ENCODE measurements around the gene DUSP7. TPM values are rescaled to one million over a fixed set of nuclear protein-coding genes. Genes with fewer than 3 reads are reported as not detected.

The DUSP7 gene
- total RNA-seq, 1 experiment from 2014 or later, result 39.9 TPM

DNA sequence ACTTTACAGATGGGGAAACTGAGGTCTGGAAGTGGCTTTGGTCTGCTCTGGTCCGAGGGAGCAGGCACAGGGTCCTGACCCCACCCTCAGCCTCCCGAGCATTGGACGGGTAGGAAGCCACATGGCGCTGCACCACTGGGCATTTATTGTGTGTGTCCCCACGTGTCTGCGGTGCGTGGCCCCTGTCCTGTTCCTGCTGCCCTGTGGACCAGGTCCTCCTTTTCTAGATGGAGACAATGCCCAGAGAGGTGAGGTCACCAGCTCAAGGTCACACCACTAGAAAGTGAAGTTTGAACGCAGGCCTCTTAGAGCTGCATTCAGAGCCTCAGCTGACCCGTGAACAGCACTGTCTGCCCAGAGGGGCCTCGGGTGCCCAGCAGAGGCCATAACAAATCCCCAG is 26.8 kb downstream of the DUSP7 start:
- DNase-seq (ENCODE audit: low read depth), result no peak

DNA sequence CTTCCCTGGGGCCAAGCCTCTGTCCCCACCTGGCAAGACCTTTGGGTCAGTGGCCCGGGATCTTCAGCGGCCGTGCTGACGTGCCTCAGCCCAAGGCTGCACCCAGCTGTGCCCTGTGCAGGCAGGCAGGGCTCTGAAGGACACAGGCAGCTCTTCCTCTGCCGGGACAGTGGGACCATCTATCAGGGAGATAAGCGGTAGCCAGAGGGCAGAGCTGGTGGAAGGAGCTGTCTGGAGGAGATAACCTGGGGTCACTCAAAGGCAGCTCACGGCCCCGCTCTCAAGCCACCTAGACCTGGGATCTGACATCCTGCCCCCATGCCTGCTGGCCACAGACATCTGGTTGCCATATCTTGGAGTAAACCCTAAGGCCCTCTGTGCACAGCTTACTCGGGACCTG is 27.3 kb downstream of the DUSP7 start:
- no peak for DNase-seq (ENCODE audit: low read depth)

DNA sequence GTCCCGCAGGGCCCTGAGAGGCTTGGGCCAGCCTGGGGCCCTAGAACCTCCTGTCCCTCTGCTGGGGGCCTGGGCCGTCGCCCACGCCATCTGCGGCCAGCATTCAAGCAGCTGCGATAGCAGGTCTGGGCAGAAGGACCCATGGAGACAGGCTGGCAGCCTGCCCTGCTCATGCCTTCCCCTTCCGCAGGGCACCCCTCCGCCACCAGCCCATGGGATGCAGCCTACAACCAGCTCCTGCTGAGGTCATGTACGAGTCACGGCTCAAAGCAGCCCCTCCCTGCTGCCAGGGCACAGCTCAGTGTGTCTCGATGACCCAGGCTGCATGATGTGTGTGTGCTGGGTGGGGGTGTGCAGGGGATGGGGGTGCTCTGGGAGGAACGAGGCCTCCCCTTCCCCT is 27.8 kb downstream of the DUSP7 start:
- DNase-seq (ENCODE audit: low read depth), result no peak

DNA sequence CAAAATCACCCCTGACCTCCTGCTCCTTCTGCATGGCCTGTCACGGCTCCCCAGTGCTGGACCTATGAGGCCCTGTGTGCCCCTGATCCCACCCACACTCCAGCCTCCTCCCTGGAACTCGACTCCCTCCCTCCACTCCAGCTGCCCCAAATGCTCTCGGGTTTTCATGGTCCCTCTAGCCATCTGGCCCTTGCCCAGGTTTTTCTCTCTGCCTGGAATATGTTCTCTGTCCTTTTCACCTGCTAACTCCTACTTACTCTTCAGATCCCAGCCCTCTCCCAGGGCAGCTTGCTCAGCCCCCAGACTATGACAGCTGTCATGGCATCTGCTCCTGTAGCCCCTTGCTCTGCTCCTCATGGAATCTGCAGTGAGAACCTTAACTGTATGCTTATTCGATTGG is 30.3 kb downstream of the DUSP7 start:
- DNase-seq (ENCODE audit: low read depth), result no peak

DNA sequence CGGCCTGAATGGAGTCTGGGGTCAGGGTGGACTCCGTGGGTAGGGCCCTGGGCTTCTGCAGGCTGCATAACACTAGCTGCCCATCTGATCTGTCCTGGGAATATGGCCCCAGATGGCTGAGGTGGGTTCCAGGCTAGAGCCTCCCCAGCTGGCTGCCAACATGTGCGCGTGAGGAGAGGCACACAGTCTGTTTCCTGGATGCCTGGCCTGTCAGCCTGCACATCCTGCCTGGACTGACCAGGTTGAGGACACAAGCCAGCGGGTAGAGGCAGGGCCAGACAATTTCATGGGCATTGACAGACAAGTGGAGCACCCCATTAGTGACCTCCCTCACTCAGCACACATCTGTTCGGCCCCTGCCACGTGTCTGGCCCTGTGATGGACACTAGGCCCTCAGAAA is 30.9 kb downstream of the DUSP7 start:
- no peak for DNase-seq (ENCODE audit: low read depth)

DNA sequence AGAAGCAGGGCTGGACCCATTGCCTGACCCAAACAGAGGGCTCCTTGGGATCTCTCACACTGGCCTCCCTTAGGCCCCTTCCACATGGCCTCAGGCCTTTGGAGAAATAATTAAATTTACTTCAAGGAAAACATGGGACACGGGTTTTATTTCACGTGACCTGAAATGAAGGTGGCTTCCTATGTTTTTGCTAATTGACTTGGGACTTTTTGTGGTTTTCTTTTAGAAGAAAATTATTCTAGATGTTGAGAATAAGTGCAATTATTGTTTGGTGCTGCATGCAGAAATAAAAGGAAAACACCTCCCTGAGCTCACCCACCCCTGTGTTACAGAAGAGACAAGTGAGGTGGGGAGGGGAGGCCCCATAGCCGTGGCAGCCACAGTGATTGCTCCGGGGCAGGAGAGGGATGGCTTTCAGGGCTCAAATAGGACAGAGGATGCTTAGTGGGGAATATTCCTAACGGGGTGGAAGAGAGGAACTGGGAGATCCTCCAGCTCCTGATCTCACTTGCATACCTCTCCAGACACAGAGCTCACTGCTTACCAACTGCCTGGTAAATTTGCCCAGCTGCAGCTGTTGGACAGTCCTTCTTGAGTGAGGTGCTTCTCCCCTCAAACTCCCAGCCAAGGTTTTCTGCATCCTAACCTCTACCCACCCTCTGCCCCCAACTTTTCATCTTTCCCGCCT is 31.5 kb downstream of the DUSP7 start:
- DNase-seq (ENCODE audit: low read depth), result no peak

DNA sequence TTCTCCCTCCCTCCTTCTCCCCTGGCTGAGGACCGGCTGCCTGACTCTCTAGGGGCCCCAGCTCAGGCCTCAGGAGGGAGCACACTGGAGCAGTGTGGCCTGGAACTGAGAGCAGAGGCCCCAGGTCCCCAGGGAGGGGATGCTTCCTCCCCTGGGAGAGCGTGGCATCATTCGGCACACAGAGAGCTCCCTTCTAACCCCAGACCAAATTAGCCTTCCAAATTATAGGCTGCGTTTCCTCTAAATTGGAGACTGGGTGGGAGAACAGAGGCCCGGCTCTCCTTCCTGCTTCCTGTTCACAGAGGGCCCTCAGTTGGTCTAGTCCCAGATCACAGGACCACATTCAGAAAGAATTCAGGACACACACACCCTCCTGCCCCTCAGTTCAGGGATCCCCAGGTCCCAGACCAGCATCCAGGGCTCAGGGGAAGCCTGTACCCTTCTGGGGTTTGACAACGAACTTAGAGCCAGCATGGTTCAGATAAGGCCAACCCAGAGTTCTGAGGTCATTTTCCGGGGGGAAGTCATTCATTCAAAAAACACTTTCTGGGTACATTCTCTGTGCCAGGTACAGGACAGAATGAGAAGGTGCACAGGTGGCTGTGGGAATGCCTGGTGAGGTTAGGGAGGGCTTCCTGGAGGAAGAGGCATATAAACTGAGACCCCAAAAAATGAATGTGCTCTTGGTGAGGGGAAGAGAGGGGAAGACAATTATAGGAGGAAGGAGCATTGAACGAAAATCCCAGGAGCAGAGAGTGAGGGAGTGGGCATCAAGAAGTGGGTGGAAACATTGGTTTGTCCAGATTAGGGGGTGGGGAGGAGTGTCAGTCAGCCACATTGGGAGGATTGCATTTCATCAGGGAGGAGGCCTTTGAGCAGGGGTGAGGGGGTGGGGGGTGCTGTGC is 32.3 kb downstream of the DUSP7 start:
- DNase-seq (ENCODE audit: low read depth), result no peak

DNA sequence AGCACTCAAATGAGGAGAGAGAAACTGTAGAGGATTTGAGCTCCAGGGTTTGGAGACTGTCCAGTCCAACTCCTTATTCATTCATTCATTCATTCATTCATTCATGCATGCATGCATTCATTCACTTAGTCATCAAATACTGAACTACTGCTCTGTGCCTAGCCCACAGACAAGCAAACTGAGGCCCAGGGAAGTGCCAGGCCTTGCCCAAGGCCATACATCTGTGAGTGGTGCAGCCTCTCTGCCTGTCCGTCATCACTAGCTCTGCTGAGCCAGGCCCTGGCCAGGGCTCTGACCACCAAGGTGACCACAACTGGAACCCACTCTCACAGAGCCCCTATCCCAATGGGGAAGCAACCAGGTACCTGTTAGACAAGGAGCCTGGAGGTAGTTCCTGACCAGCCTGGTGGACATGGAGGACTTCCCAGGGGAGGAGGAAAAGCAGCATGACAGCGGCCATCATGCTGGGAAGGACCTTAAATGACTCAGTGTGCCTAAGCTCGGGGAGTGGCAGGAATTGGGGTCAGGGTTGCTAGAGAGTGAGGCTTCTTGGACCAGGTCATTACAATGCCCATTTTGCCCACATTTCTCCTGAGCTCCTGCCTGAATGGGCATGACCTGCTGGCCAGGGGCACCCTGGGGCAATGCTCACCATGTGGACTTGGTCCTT is 33.1 kb downstream of the DUSP7 start:
- DNase-seq (ENCODE audit: low read depth), result no peak

DNA sequence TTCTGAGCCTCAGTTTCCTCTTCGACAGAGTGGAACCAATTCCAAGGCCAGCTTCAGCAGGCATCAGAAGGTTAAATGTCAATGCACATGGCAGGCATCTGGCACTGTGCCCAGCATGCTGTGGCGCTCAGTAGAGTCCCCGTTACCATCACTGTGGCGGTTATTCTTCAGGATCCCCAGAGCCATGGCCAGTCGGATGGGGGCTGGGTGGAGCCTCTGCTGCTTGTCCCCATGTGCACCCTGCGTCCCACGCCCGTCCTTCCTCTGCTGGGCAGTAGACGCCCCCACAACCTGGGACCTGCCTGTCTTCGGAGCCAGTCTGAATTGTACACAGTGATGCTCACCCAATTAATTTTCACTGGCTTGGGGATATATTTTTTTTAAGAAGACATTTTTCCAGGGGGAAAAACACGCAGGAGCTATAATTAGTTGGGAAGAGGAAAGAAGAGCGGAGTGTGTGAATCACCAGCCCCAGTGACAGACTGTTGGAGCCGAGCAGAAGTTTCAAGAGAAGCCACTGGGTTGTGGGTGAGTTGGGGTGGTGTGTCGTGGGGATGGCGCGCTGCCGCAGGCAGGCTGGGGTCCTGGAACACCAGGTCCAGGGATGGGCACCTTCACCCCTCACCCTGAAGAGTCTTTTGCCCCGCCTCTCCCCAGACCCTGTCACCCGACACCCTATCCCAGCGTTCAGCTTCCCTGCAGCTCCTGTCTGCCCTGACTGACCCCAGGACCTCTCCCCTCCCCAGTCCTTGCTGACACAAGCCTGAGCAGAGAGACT is 33.9 kb downstream of the DUSP7 start:
- DNase-seq (ENCODE audit: low read depth), result no peak

DNA sequence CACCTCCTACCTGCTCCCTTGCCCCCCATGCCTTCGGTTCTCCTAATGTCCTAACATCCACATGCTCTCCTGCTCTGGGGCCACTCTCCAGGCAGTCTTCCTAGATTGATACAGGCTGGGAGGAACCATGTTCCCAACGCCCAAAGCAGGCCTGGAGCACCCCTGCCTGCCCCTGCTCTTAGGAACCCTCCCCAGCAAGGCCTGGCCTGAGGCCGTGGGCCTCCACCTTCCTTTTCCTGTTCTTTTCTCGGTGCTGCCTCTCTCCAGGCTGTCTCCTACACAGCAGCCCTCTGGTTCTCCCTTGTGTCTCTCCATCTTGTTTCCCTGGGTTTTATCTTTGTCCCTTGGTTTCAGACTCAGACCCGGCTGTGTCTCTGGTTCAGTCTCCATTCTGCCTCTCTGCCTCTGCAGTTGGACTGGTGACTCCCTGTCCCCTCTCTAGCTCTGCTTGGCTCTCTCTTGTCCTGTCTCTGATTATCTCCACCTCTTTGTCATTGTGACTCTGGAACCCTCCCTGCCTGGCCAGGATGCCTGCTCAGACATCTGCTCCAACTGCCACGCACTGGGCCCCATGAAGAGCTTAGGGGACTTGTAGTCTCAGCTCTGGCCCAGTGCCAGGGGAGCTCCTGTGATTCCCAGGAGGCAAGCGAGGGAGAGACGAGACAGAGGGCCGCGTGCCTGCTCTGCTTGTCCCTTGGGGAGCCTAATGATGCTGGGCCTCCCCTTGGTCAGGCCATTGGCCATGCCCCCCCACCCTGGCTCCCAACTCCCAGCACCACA is 34.7 kb downstream of the DUSP7 start:
- DNase-seq (ENCODE audit: low read depth), result no peak

DNA sequence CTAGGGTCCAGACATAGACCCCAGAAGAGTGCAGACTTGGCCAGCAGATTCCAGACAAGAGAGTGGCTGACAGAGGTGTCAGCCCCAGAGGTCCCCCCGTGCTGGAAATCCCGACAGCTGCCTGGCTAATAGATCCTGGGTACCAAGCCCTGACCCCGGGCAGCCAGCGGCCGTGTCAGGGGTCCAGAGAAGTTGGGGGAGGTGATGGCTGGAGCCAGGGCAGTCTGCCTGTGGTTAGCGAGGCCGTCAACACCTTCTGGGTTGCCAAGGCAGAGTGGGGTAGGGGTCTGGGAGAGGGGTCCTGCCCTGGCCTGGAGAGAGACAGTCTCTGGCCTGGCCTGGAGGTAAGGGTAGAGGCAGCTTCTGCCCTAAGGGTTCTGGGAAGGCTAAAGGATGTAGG is 35.6 kb downstream of the DUSP7 start:
- DNase-seq (ENCODE audit: low read depth), result no peak

DNA sequence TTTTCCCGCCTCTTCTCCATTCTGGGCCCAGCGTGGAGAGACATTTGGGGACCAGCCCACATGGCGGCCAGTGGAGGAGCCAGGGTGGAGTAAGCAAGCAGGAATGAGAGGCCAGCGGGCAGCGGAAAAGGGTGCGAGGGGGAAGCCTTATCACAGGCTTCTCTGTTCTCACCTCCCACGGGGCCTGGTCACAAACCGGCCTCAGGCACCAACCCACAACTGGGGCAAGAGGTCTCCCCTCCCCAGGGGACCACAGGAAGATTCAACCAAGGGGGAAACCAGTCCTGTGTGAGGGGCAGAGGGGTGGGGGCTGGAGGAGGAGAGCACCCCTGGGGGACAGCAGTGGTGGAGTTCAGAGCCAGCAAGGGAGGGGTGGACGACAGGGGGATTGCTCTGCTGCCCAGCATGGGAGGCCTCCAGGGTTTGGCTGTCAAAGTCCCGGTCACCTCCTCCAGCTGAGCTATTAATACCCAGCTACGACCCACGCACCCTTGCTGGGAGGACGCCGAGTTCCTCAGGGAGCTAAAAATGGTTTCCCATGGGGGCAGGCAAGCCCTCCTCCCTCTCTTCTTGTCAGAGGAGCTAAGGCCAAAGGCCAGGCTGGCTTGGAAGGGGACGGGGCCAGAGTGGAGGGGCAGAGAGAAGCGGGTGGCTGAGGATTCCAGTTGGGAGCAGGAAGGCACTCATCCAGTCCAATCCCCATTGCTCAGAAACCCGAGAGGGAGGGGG is 36.9 kb downstream of the DUSP7 start:
- DNase-seq (ENCODE audit: low read depth), result no peak

DNA sequence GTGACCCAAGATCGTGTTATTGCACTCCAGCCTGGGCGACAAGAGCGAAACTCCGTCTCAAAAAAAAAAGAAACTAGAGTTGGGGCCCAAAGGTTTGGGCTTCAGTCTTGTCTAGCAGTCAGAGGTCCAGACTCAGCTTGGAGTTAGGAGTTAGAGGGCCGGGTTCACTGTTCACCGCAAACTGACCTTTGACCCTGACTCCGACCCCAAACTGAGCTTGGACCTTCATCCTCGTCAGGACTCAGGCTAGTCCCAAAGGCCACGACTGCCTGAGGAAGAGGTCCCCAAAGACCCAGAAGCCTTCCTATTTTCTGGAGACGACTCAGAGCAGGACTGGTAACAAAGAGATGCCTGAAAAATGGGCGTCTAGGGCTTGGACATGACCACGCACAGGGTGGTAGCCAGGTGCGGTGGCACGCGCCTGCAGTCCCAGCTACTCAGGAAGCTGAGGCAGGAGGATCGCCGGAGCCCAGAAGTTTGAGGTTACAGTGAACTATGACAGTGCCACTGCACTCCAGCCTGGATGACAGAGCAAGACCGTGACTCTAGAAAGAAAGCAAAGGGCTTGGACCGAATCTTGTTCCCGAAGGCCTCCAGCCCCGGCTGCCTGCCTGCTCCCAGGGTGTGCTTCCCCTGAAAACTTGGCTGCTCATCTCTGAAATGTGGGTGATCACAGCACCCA is 37.9 kb downstream of the DUSP7 start:
- no peak for DNase-seq (ENCODE audit: low read depth)

DNA sequence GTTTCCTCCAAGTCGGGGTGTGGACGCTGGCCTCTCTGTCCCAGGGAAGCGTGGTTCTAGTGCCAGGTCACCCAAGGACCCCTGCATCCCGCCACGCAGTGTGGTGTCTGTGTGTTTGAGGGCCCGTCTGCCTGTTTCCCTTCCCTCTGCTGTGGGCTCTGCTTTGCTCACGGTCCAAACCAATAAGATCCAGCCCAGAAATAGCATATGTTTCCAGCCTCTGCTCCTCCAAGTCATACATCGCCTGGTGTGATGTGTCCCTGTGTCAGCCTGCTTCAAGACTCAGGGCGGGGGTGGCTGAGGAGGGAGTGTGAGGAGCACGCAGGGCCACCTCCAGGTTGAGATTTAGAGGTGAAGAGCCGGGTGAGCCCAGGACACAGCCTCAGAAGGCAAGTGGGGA is 38.8 kb downstream of the DUSP7 start:
- DNase-seq (ENCODE audit: low read depth), result no peak

DNA sequence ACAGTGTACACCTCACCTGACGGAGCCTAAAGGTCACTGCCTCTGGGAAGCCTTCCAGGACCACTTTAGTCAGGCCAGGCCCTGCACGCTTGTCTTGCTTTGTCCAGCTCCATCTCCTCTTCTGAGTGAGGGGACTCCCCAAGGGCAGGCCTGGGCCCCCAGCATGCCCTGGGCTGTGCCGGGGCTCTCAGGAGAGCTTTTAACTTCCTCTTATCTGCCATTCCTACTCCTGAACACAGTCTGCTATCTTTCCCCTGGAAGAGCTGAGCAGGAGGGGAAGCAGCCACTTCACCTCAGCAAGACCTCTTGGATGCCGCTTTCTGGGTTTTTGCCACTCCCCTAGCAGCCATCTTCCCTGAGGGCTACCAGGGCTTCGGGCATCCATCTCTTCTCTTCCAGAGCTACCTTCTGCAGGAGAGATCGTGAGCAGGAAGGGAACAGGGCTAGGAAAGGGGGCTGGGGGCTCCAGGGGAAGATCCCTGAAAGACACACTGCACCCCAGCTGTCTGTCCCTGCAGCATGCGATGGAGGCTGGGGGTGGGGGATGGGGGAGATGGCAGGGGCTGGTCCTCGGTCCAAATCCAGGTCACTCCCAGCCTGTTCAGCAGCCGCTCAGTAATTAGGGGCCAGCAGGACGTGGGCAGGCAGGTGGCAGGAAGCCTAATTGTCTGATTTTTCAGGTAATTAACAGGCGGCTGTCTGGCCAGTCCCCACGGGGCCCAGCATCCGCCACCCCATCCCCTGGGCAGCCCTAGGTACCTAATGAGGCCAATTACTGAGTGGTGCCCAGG is 40.7 kb downstream of the DUSP7 start:
- DNase-seq (ENCODE audit: low read depth), result no peak

DNA sequence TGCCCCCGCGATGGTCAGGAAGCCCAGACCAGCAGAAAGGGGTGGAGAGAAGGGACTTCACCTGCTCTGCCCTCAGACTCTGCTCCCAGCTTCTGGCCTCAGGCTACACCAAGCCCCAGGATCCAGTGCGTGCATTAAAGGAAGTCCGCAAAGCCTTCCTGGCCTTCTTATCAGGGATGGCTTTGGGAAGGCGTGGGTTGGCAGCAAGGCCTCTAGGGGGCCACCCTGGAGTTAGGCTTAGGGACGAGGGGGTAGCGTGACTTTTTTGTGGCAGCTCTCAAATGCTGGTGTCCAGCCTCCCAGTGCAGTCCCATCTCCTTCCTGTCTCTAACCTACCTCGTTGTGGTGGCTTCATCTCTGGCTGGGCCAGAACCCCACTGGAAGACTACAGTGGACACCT is 41.8 kb downstream of the DUSP7 start:
- DNase-seq (ENCODE audit: low read depth), result no peak

DNA sequence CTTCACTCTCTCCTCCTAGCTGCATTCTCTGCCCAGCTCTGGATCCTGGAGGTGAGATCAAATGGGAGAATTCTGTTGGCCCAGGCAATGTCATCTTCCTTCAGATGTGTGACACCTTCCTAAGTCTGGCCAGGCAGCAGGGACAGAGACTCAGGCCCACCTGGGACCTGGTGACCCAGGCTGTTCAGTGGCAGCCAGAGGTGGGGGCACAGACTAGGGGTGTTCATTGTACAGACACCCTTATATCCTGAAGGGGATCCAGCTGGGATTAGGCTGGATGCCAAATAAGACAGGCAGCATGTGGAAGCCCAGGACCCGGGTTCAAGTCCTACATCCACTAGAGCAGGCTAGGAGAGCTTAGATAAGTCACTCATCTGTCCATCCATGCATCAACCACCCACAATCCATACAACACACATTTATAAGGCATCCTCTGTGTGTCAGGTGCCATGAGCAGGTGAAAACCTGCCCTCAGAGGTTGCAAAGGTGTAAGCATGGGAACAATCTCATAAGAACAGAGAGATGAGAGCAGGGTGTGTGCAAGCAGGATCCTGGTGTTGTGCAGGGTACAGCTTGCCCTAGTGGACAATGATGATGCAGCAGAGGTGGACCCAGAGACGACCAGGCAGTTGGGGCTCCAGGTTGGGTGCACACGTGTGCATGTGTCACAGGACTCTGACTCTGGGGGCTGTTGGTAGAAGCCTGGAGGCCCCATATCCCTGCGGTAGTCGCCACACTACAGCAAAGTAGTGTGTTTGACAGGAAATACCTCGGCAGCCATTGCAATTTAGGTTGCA is 42.4 kb downstream of the DUSP7 start:
- DNase-seq (ENCODE audit: low read depth), result no peak

DNA sequence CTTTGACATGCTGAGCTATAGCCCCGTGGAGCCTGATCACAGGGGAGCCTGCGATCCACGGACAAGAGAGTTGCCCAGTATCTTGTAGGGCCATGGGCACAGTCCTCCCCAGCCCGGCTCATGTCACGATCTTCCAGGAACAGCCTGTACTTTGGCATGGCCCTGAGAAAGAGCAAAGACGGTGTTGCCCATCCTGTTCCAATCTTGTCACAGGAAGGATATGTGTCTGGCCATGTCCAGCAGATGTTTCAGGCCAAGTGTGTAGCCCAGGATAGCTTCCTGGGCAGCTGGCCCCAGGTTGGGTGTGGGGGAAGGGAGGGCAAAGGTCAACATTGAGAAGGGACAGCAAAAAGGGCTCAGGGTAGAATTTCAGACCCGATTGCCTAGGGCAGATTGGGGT is 43.7 kb downstream of the DUSP7 start:
- DNase-seq (ENCODE audit: low read depth), result no peak
